ENCODE measurements around the gene CNIH3.

Gene CNIH3

GRCh38 chr1:224617410-224618355 lies 1.6 kb downstream of the CNIH3 start:
- TF ChIP-seq, protein P1, sequence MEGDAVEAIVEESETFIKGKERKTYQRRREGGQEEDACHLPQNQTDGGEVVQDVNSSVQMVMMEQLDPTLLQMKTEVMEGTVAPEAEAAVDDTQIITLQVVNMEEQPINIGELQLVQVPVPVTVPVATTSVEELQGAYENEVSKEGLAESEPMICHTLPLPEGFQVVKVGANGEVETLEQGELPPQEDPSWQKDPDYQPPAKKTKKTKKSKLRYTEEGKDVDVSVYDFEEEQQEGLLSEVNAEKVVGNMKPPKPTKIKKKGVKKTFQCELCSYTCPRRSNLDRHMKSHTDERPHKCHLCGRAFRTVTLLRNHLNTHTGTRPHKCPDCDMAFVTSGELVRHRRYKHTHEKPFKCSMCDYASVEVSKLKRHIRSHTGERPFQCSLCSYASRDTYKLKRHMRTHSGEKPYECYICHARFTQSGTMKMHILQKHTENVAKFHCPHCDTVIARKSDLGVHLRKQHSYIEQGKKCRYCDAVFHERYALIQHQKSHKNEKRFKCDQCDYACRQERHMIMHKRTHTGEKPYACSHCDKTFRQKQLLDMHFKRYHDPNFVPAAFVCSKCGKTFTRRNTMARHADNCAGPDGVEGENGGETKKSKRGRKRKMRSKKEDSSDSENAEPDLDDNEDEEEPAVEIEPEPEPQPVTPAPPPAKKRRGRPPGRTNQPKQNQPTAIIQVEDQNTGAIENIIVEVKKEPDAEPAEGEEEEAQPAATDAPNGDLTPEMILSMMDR (IDR thresholded peaks at IDR 0.05), result no peak

- TF ChIP-seq, protein P1 (IDR thresholded peaks at IDR 0.05), result no peak
These were observed 3.1 kb downstream of the CNIH3 start for GRCh38 chr1:224619209-224619608.

DNA sequence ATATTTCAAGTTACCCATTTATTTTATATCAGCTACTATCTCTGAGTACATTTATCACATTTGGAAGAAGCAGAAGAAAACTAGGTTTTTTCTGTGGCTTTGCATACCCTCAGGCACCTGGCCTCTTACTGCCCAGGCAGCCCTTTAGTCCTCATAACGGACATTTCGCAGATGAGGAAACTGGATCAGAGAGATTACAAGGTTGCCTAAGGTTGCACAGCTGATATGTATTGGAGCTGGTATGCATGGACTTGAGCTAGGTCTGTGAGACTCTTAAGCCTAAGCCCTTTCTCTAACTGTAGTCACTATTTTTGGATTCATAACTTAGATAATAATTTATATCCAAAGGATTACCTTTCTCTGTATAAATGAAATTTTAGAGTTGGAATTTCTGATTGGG lies 4.0 kb downstream of the CNIH3 start:
- TF ChIP-seq, protein P1 (IDR thresholded peaks at IDR 0.05), result no peak

- TF ChIP-seq, protein P1 (IDR thresholded peaks at IDR 0.05), result no peak
These were observed 5.9 kb downstream of the CNIH3 start for GRCh38 chr1:224621813-224622682.

DNA sequence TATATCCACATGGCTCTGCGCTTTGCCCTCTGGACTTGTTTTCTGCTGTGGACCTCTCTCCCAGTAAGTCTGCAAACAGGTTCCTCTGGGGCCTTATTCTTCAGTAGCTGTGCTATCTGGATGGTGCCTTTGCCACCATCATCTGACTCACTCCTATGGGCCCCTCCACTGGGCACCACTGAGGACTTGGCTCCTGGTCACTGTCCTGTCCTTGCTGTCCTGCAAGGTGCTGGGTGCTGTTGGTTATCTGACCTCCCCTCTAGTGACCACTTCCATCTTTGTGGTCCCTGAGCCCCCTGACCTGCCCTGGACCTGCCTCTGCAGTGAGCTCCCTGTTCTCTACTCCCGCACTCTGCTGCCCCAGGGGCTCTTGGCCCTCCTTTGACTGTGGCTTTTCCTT lies 6.7 kb downstream of the CNIH3 start:
- TF ChIP-seq, protein P1 (IDR thresholded peaks at IDR 0.05), result no peak

- TF ChIP-seq, protein P1 (IDR thresholded peaks at IDR 0.05), result no peak
These were observed 7.2 kb downstream of the CNIH3 start for GRCh38 chr1:224623310-224623714.

GRCh38 chr1:224623743-224624333 lies 7.7 kb downstream of the CNIH3 start:
- TF ChIP-seq, protein P1 (IDR thresholded peaks at IDR 0.05), result no peak
